Cardiac septum (tissue), 1 donor: ENCODE data around the gene NOL4L. TPM values are rescaled to one million over a fixed set of nuclear protein-coding genes. Genes with fewer than 3 reads are reported as not detected.

Experiments
- DNase-seq: peaks from one replicate; pipeline ENCODE4 v3.0.0-alpha.2; 2020; ENCODE audit warnings: low spot score
- intact Hi-C: fragments of 100-400 bp; cut with DNase I; formaldehyde crosslinking; loops from one replicate; pipeline ENCODE4 v1.14.0; 2022
- total RNA-seq: library from RNA; stranded (reverse); fragmentation: NEBNext Ultra II Directional; extraction: Animal tissue kit (Norgen Biotek cat#: 25700); gene quantifications from one replicate; pipeline ENCODE4 v1.2.1, GENCODE V29; 2021
- donor health status: DM: no; HTN: no; CAD: no.

NOL4L gene
- total RNA-seq, 1 donor from 2014 or later, result 10.4 TPM

DNA sequence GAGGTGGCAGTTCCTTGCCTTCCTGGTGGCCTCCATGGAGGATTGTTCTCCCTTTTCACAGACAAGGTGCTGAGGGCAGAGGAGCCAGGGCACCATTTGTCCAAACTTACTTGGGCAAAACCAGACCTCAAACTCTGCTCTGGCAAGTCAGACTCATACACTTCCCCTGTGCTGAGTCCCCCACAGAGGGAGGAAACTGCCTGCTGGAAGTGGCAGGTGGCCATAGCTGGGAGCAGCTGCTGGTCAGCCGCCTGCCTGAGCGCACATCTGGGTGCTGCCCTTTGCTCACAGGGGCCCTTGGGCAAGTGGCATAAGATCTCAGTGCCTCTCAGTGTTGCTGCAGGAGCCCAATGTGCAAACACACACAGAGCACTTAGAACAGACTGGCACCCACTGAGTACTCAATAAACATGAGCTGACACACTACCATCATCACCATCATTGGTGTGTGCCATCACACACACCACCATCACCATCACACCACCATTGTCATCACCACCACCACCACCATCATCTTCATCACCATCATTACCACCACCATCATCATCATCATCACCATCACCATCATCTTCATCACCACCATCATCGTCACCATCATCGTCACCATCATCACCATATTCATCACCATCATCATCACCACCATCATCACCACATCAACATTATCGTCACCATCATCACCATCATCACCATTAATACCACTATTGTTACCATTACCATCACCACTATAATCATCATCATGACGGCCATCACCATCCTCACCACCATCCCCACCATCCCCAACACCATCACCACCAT is 17.6 kb downstream of the NOL4L start:
- DNase-seq, result no peak
- intact Hi-C loops, result no loop called here

DNA sequence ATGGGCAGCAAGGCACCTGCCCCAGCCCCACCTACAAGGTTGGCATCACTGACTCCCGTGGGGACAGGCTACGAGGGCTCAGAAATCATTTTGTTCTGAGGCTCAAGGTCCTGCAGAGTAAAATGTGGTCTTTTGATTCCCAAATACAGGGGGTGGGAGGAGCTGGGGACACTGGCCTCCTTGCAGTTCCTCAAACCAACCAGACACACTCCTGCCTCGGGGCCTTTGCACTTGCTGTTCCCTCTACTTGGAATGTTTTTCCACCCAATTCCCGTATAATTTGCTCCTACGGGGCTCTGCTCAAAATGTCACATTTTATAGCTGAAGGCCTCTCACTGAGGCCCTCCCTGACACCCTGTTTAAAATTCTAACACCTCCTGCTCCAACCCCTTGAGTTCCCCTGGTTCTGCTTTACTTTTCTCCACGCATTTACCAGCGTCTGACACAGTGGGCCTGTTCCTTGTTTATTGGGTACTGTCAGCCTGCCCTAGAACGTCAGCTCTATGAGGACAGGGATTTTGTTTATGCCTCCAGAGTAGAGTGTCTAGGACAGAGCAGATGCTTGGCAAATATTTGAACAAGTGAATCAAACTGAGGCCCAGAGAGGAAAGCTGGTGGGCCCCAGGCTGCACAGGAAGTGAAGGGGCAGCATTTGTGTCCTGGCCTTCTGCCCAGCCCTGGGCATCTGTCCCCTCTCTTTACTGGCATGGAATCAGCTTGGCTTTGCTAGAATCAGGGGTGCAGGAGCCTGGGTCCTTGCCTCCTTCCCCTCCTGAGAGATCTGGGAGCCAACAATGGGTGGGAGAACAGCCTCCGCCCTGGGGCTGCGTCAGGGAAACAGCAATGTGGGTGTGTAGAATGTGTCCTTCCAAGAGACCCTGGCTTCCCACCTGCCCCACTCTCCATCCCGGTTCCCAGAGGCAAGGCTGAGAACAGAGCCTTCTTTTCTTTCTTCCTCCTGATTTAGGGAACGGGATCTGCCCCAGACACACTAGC is 18.5 kb downstream of the NOL4L start:
- DNase-seq, result no peak
- intact Hi-C loops, result no loop called here

DNA sequence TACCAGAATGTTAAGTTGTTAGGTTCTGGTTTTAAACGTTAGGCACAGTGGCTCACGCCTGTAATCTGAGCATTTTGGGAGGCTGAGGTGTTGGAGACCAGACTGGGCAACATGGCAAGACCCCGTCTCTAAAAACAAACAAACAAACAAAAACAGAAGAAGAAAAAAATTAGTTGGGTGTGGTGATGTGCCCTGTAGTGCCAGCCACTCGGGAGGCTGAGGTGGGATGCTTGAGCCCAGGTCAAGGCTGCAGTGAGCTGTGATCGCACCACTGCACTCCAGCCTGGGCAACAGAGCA is 19.4 kb downstream of the NOL4L start:
- no peak for DNase-seq
- intact Hi-C loops, result no loop called here

DNA sequence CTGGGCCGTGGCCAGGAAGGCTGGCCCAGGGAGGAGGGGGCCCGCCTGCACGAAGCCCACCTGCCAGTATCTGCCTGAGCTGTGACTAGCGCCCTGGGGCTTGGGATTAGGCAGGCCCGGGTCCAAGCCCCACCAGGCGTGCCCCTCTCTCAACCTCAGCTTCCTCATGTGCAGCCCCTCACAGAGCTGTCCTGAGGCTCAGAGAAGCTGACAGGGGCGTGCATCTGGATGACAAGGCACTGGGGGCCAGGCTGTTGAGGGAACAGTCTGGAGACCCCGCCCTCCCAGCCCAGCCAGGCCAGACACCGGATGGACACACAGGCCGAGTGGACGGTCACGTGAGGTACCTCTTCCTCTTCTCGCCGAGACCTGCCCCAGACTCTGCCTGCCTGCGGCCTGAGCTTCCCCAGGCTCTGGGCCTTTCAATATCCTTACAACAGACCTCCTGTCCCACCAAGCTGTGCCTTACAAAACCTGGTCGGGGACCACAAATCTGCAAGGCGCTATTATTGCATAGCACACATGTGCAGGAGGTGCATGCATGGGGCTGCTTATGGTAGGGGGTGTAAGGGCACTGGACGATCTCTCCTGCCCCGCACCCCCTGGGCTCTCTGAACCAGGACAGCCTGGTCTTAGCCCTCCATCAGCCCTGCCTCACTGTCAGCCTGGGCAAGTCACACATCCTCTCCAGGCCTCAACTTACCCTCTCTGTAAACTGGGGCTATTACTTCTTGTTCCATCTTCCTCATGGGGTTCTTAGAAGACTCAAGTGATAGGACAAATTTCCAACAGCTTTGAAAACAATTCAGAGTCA is 20.0 kb downstream of the NOL4L start:
- no peak for DNase-seq
- intact Hi-C loops, result no loop called here

DNA sequence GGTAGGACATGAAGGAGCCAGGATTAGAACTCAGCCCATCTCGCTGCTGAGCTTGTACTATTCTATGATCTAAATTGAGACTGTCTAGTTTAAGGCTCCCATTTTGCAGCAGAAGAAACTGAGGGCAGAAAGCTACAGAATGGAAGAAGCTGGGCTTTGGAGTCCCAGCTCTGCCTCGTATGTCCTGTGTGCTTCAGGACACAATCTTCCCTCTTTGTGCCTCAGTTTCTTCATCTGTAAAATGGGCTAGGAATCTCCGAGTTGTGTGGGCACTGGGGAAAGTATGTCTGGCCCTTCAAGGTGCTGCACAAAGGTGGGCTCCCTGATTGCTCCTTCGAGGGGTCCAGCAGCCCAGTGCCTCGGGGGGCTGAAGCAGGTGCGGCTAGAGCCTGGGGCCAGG is 20.7 kb downstream of the NOL4L start:
- no peak for DNase-seq
- intact Hi-C loops, result no loop called here

DNA sequence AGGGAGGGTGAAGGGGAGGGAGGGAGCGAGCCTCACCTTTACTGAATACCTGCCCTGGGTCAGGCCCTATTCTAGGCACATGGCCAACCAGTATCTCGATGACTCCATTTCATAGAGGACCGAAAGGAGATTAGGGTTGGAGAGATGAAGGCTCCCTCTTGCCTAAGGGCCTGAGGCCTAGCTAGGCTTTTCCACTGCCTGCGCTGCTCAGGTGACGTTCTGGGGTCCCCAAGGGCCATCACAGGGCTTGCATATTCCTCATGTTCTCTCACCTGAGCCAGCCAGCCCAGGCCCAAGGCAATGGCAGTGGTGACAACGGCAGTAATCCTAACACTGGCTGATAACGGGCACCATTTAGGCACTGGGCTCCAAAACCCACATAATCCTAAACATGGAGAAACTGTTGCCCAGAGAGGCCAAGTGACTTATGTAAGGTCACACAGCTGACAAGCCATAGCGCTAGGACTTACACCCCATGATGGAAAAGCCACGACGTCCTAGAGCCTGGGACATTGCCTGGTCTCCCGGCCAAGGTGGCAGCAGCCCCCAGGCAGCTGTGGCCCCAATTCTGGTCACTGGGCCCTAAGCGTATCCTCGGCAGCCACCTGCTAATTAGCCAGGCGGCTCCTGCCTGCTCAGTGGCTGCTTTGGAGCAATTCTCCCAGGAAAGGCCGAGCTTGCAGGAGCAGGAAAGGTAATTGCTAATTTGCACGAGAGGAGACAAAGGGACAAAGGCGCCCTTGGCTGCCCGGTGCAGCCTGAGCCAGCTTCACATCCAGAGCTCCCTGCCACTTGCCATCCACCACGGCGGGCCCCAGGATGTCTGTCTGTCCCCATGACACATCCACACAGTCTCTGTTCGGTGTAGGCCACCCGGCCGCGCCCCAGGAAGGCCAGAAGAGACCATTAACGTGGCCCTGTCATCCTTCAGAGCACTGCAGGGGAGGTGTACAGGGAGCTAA is 21.5 kb downstream of the NOL4L start:
- intact Hi-C loops, result no loop called here
- DNase-seq, result no peak

DNA sequence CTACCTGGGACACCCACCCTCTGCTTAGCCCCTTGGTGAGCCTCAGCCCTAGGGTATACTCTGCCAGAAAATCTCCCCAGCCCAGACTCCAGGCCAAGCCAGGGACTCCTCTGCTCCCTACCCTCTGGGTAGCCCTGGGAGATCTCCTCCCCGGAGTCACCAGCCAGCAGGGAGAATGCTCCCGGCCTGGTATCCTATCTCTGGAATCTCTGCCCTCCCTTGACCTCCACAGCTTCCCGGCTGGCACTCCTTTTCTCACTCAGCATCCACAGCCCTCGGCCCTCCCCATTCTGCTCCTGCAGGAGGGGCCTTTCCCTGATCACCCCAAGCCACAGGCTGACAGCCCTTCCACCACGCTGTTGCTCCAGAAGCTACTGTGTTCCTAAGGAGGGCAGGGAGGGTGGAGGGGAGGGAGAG is 22.6 kb downstream of the NOL4L start:
- DNase-seq, result no peak
- intact Hi-C loops, result no loop called here

DNA sequence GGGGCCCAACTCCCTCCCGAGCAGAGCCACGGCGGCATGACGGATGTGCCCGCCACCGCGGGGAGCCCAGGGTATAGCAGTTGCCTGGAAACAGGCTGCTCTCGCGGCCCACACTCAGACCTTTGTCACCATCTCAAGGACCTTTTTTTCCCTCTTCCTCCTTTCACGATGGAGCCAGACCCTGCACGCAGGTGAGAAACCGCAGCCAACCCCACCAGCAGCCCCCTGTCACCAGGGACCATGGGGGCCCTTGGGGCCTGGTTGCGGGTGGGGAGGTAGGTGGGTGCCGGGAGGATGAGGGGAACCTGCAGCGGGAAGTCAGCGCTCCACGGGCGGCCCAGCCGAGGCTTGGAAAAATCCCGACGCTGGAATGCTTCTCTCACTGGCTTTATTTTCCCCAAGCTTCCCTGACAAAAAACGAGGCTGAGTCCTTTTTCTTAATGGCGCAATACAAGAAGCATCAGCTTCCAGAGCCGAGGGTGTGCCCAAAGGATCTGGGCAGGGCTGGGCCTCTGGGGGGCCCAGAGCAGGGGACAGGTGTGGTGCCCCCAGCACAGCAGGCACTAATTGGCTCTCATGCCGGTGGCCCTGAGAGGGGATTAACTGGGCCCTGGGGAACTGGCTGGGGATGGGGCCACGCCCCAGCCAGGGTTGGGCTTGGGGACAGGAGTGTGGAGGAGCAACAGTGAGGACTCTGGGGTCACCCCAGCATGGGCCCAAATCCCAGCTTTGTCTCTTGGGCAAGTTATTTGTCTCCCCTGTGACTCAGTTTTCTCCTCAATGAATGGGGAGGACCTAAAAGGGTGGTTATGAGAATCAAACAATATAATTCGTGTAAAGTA is 23.9 kb downstream of the NOL4L start:
- no peak for DNase-seq
- intact Hi-C loops, result no loop called here

DNA sequence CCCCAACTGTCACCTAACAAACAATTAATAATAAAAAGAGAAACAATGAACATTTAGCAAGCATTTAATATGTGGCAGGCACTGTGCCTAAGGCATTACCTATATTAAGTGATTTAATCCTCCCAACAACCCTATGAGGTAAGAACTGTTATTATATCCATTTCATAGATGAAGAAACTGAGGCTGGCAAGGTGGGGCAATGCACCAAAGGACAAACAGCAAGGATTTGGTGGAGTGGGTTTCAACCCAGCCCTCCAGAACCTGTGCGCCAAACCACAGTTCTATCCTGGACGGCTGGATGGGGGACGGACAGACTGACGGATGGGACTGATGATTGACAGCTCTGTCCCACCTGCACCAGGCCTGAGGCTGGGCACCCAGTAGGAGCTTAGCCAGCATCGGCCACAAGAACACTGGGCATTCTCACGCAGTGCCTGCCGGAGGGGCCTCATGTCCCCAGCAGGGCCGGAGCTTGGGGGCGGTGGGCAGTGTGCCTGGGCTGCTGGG is 24.6 kb downstream of the NOL4L start:
- DNase-seq, result no peak
- intact Hi-C loops, result no loop called here

DNA sequence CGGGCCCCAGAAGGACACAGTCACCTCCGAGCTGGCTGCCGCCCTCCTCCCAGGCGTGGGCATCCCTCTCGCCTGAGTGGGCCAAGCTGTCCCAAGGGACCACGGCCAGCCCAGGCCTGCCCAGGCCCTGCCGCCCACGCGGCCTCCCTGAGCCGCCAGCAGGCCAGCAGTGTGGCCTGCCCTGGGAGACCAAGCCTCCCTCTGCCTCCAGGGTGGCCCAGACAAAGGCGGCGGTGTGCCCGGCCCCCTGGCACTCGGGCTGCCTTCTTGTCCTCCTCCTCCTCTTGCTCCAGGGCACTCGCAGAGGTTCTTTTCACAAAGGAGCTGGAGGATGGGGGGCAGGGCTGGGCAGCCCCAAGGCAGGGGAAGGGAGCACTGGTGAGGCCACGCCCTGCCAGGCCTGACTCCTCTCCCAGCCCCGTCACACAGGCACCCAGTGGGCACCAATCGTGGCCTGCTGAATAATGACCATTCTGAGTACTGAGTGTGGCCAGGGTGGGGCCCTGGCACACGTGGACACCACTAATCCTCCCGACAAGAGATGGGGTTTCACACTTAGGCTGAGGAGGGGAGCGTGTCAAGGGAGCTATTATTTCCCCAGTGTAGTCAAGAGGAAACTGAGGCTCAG is 25.3 kb downstream of the NOL4L start:
- intact Hi-C loops, result no loop called here
- no peak for DNase-seq

DNA sequence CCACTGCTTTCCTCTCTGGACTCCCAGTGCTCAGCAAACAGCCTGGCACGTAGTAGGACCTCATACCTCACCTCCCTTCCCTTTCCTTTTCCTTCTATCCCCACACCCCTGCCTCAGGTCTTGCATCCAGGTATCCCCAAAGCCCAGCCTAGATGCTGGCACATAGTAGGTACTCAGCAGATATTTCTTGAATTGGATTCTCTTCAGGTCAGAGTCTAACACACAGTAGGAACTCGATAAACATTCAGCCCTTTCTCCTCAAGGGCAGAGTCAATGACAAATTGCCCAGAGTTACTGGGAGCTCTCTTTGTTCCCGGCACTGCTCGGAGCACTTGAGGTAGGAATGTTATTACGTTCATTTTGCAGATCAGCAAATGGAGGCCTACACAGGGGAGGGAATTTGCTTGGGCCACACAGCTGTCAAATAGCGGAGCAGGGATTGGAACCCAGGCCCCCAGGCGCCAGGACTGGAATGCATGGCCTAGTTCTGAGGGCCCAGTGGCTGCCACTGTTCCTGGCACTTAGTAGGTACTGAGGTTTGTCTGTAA is 25.9 kb downstream of the NOL4L start:
- no peak for DNase-seq
- intact Hi-C loops, result no loop called here

DNA sequence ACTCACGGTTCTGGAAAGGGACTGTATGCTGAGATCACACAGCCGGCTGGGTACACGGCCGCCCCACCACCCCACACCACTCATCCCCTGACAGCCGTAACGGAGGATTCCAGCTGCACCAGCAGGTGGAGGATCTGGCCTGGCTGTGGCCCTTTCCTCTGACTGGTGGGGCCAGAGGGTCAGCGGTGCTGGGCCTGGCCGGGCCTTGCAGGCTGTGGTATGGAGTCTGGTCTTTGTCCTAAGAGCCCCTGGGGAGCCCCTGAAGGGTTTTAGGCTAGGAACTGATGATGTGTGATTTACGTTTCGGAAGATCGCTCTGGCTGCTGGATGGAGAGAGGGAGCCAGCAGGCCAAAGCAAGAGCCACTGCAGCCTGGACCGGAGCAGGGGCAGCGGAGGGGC is 26.6 kb downstream of the NOL4L start:
- intact Hi-C loops, result no loop called here
- no peak for DNase-seq

DNA sequence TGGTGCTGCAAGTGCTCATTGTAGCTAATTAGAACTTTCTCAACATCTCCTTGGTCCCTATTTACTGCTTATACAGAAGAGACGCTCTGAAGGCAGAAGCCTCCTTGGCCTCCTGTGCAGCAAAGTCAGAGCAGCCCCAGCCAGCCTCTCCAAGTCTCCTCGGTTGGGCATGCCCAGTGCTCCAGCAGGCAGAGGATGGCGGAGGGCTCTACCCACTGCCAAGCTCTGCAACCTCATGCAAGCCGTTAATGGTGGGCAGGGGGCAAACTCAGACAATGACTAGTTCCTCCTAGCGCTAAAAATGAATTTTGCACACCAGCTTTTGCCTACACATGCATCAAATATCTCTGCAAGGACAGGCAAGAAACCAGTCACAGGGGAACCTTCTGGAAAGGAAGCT is 27.8 kb downstream of the NOL4L start:
- intact Hi-C loops, result no loop called here
- DNase-seq, result no peak

DNA sequence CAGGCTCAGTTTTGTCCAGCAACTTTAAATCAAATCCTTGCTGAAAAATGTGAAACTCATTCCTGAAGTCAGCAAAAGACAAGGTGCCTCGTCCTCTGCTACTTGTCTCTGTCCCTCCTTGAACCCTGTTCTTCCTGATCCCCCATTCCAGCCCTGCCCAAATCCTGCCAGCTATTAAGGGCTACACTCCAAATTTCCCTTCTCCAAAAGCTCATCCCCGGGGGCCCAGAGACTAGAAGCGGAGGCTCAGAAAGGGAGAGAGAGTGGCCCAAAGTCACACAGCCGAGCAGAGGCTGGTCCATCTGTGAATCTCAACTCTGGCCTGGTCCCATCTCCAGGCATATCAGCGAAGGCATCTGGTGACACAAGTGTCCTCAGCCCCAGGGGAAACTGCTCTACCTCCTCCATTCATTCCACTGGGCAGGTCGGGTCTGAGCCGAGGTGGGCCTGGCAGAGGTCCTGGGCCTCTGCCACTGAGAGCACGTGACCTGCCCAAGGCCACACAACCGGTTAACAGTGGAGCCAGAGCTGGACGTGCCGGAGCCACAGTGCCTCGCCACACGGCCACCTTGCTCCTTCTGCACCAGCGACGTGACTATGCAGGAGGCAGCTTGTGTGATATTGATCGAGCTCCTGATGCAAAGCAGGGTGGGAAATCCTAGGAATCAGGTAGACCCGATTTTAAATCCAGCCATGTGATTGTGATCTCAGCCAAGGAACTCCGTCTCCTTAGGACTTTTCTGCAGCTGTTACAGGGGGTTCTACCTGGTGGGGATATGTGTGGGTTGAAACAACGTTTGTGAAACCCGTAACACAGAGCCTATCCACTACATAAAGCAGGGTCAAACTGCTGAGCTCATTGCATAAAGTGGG is 28.6 kb downstream of the NOL4L start:
- intact Hi-C loops, result no loop called here
- DNase-seq, result no peak

DNA sequence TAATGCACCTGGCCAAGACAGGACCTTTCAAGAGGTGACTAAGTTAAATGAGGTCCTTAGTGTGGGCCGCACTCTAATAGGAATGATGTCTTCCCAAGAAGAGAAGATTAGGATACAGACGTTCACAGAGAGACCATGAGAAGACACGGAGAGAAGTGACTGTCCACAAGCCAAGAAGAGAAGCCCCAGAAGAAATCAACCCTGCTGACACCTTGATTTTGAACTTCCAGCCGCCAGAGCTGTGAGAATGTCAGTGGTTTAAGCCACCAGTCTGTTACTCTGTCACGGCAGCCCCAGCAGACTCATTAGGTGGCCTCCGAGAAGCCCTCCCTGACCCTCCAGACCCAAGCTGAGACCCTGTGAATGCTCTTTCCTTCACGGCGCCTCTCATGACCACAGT is 29.5 kb downstream of the NOL4L start:
- no peak for DNase-seq
- intact Hi-C loops, result no loop called here

DNA sequence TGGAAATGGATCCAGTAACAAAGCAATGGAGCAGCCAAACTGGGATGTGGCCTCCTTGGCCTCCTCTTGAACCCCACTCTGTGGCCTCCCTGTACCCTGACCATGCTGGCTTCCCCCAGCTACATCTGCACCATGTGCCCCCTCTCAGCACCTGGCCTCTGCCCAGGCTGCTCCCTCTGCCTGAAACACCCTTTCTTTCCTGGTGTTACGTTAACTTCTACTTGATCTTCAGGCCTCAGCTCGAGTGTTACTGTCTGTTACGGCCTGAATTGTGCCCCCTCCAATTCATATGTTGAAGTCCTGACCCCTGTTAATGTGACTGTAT is 30.2 kb downstream of the NOL4L start:
- intact Hi-C loops, result no loop called here
- DNase-seq, result no peak
